ENCODE measurements around the gene TTC31. TPM values are rescaled to one million over a fixed set of nuclear protein-coding genes. Genes with fewer than 3 reads are reported as not detected.

TTC31 gene
- total RNA-seq, 1 experiment from 2014 or later, result 38.3 TPM

DNA sequence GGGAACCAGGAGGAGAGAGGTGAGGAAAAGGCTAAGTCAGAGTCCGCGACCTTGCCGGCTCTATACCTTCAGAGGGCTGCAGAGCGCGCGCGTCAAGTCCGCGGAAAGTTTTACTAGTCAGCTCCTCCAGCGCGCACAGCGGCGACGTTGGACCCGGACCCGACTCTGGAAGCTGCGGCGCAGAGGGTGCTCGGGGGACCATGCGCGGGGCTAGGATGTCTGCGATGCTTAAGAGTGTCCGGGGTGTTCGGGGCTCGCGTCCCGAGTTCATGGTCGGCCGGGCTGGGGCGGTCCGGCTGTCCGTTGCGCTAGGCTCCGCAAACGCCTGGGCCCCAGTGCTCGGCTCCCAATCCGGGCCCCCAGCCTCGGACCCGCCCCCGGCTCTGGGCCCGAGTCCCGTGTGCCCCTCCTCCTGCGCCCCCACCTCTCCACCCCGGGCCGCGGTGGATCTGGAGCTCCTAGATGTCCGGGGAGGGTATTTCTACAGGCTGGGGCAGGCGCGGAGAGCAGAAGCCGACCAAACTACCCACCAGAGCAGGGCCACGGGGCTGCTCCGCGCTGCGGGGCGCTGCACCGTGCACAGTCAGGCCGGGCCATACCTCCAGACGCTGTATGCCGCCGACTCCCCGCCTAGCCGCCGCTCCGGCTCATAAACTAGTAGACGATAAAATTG, 16.5 kb downstream of the TTC31 start, which contains the start of gene LBX2 (continued):
- TF ChIP-seq, protein P1, sequence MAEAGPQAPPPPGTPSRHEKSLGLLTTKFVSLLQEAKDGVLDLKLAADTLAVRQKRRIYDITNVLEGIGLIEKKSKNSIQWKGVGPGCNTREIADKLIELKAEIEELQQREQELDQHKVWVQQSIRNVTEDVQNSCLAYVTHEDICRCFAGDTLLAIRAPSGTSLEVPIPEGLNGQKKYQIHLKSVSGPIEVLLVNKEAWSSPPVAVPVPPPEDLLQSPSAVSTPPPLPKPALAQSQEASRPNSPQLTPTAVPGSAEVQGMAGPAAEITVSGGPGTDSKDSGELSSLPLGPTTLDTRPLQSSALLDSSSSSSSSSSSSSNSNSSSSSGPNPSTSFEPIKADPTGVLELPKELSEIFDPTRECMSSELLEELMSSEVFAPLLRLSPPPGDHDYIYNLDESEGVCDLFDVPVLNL (CRISPR knock-in tag; IDR thresholded peaks at IDR 0.05; ENCODE audit: borderline replicate concordance, low read depth), result no peak
- TF ChIP-seq ELF4 (CRISPR knock-in tag; IDR thresholded peaks at IDR 0.05; ENCODE audit: low read depth) (no peak), TP53 (CRISPR knock-in tag; IDR thresholded peaks at IDR 0.05) (0 out of 2 replicates have a peak, but pooled peaks have one; percentile 30), JAZF1 (CRISPR knock-in tag; IDR thresholded peaks at IDR 0.05) (no peak), ZBTB21 (CRISPR knock-in tag; IDR thresholded peaks at IDR 0.05; ENCODE audit: borderline replicate concordance) (no peak)
- TF ChIP-seq, protein P2, sequence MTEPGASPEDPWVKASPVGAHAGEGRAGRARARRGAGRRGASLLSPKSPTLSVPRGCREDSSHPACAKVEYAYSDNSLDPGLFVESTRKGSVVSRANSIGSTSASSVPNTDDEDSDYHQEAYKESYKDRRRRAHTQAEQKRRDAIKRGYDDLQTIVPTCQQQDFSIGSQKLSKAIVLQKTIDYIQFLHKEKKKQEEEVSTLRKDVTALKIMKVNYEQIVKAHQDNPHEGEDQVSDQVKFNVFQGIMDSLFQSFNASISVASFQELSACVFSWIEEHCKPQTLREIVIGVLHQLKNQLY (CRISPR knock-in tag; IDR thresholded peaks at IDR 0.05), result no peak
- TF ChIP-seq, protein P3, sequence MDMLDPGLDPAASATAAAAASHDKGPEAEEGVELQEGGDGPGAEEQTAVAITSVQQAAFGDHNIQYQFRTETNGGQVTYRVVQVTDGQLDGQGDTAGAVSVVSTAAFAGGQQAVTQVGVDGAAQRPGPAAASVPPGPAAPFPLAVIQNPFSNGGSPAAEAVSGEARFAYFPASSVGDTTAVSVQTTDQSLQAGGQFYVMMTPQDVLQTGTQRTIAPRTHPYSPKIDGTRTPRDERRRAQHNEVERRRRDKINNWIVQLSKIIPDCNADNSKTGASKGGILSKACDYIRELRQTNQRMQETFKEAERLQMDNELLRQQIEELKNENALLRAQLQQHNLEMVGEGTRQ (CRISPR knock-in tag; IDR thresholded peaks at IDR 0.05), result no peak; the same call in 1 of the 2 replicates
- TF ChIP-seq, protein P4, sequence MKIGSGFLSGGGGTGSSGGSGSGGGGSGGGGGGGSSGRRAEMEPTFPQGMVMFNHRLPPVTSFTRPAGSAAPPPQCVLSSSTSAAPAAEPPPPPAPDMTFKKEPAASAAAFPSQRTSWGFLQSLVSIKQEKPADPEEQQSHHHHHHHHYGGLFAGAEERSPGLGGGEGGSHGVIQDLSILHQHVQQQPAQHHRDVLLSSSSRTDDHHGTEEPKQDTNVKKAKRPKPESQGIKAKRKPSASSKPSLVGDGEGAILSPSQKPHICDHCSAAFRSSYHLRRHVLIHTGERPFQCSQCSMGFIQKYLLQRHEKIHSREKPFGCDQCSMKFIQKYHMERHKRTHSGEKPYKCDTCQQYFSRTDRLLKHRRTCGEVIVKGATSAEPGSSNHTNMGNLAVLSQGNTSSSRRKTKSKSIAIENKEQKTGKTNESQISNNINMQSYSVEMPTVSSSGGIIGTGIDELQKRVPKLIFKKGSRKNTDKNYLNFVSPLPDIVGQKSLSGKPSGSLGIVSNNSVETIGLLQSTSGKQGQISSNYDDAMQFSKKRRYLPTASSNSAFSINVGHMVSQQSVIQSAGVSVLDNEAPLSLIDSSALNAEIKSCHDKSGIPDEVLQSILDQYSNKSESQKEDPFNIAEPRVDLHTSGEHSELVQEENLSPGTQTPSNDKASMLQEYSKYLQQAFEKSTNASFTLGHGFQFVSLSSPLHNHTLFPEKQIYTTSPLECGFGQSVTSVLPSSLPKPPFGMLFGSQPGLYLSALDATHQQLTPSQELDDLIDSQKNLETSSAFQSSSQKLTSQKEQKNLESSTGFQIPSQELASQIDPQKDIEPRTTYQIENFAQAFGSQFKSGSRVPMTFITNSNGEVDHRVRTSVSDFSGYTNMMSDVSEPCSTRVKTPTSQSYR (CRISPR knock-in tag; IDR thresholded peaks at IDR 0.05), result no peak
- TF ChIP-seq, protein P5, sequence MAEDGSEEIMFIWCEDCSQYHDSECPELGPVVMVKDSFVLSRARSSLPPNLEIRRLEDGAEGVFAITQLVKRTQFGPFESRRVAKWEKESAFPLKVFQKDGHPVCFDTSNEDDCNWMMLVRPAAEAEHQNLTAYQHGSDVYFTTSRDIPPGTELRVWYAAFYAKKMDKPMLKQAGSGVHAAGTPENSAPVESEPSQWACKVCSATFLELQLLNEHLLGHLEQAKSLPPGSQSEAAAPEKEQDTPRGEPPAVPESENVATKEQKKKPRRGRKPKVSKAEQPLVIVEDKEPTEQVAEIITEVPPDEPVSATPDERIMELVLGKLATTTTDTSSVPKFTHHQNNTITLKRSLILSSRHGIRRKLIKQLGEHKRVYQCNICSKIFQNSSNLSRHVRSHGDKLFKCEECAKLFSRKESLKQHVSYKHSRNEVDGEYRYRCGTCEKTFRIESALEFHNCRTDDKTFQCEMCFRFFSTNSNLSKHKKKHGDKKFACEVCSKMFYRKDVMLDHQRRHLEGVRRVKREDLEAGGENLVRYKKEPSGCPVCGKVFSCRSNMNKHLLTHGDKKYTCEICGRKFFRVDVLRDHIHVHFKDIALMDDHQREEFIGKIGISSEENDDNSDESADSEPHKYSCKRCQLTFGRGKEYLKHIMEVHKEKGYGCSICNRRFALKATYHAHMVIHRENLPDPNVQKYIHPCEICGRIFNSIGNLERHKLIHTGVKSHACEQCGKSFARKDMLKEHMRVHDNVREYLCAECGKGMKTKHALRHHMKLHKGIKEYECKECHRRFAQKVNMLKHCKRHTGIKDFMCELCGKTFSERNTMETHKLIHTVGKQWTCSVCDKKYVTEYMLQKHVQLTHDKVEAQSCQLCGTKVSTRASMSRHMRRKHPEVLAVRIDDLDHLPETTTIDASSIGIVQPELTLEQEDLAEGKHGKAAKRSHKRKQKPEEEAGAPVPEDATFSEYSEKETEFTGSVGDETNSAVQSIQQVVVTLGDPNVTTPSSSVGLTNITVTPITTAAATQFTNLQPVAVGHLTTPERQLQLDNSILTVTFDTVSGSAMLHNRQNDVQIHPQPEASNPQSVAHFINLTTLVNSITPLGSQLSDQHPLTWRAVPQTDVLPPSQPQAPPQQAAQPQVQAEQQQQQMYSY (CRISPR knock-in tag; IDR thresholded peaks at IDR 0.05), result no peak

DNA sequence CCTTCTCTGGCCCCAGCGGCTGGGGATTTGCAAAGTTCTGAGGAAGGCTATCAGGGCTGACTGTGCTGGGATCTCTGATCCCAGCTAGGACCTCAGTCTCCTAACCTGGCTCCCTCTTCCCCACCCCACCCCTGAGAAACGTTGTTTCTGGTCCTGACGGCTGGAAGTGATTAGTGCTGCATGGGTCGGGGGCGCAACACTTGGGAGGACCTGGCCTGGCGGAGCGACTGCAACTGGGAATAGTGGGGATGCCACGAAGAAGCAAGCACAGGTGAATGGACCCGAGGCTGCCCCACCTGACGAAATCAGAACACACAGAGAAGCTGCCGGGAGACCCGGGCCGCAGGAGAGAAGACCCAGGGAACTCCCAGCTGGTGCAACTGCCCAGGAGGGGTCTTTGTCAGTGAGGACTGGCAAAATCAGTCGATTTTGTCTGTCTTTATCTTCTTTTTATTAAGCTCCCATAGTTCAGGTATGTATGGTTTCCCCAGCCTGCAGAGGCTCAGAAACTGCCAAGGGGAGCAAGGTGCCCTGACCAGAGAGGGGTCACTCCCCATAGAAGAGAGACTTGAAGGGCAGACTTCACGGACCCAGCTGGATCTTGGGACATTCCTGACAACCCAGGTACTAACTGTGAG, 17.2 kb downstream of the TTC31 start:
- peak overlapping the region; percentile 79 for H3K4me3 Mint-ChIP-seq
- peaks cover 100% of the 10 kb centered on the region for H3K27me3 Mint-ChIP-seq (ENCODE audit: low read depth)
- H3K9me3 Mint-ChIP-seq, result no peaks in the 10 kb centered on the region
- peaks cover 8% of the 10 kb centered on the region for H3K36me3 Mint-ChIP-seq
- DNase-seq (ENCODE audit: low spot score) (no peak), ATAC-seq (no peak)
- POLR2A ChIA-PET, result interaction anchor here (0.6 to 1.5 kb wide), 4 partner anchors 18 to 214 kb away, joined by 3 to 6 read pairs (median 4); partner anchors contain the start of genes CCDC142 and WBP1
- no peak overlapping the region for H3K27ac Mint-ChIP-seq
- H3K4me1 Mint-ChIP-seq, result peaks cover 54% of the 10 kb centered on the region
- TF ChIP-seq FOXJ3 (CRISPR knock-in tag; IDR thresholded peaks at IDR 0.05; ENCODE audit: borderline replicate concordance) (no peak), IRF2 (CRISPR knock-in tag; IDR thresholded peaks at IDR 0.05; ENCODE audit: borderline replicate concordance, low read depth) (no peak), TEAD4 (CRISPR knock-in tag; IDR thresholded peaks at IDR 0.05) (no peak), CBFB (CRISPR knock-in tag; IDR thresholded peaks at IDR 0.05; ENCODE audit: low read depth) (no peak), TP53 (CRISPR knock-in tag; IDR thresholded peaks at IDR 0.05) (no peak), ZNF416 (CRISPR knock-in tag; IDR thresholded peaks at IDR 0.05) (no peak)
- TF ChIP-seq, protein P6, sequence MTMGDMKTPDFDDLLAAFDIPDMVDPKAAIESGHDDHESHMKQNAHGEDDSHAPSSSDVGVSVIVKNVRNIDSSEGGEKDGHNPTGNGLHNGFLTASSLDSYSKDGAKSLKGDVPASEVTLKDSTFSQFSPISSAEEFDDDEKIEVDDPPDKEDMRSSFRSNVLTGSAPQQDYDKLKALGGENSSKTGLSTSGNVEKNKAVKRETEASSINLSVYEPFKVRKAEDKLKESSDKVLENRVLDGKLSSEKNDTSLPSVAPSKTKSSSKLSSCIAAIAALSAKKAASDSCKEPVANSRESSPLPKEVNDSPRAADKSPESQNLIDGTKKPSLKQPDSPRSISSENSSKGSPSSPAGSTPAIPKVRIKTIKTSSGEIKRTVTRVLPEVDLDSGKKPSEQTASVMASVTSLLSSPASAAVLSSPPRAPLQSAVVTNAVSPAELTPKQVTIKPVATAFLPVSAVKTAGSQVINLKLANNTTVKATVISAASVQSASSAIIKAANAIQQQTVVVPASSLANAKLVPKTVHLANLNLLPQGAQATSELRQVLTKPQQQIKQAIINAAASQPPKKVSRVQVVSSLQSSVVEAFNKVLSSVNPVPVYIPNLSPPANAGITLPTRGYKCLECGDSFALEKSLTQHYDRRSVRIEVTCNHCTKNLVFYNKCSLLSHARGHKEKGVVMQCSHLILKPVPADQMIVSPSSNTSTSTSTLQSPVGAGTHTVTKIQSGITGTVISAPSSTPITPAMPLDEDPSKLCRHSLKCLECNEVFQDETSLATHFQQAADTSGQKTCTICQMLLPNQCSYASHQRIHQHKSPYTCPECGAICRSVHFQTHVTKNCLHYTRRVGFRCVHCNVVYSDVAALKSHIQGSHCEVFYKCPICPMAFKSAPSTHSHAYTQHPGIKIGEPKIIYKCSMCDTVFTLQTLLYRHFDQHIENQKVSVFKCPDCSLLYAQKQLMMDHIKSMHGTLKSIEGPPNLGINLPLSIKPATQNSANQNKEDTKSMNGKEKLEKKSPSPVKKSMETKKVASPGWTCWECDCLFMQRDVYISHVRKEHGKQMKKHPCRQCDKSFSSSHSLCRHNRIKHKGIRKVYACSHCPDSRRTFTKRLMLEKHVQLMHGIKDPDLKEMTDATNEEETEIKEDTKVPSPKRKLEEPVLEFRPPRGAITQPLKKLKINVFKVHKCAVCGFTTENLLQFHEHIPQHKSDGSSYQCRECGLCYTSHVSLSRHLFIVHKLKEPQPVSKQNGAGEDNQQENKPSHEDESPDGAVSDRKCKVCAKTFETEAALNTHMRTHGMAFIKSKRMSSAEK (CRISPR knock-in tag; IDR thresholded peaks at IDR 0.05; ENCODE audit: borderline replicate concordance), result no peak
- TF ChIP-seq, protein P7, sequence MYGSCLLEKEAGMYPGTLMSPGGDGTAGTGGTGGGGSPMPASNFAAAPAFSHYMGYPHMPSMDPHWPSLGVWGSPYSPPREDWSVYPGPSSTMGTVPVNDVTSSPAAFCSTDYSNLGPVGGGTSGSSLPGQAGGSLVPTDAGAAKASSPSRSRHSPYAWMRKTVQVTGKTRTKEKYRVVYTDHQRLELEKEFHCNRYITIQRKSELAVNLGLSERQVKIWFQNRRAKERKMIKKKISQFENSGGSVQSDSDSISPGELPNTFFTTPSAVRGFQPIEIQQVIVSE (CRISPR knock-in tag; IDR thresholded peaks at IDR 0.05; ENCODE audit: borderline replicate concordance), result no peak
- CTCF ChIA-PET, result interaction anchor here (0.8 to 6.0 kb wide), 6 partner anchors 10 to 165 kb away, joined by 3 to 43 read pairs (median 6); partner anchors contain the start of genes CCDC142 and TTC31
